T-helper 17 cell (primary cell): ENCODE data around the gene GALR3. TPM values are rescaled to one million over a fixed set of nuclear protein-coding genes. Genes with fewer than 3 reads are reported as not detected.

ENCODE experiments used
- ATAC-seq: fragments of 150-1000 bp; cut with Tn5 transposase; 2 replicates; pipeline ENCODE4 v1.10.0; 2021; ENCODE audit warnings: mild to moderate bottlenecking, moderate library complexity
- DNase-seq, 3 donors: peaks; one replicate each; pipeline versions ENCODE4 v3.0.0 to v3.0.0-alpha.2; 2020 to 2021
- H3K9me3 ChIP-seq: one replicate; pipeline ENCODE4 v1.7.0; 2013; ENCODE audit warnings: low read length, mild to moderate bottlenecking; ENCODE audit not compliant: control insufficient read depth, poor library complexity, severe bottlenecking
- H3K27ac Mint-ChIP-seq: one replicate; pipeline ENCODE4 v1.8.0; 2022; ENCODE audit warnings: mild to moderate bottlenecking, moderate library complexity, mixed read lengths
- H3K27me3 Mint-ChIP-seq: one replicate; pipeline ENCODE4 v1.8.0; 2022; ENCODE audit warnings: mixed read lengths
- H3K36me3 Mint-ChIP-seq: one replicate; pipeline ENCODE4 v1.8.0; 2022; ENCODE audit warnings: low read depth, mixed read lengths
- H3K4me1 Mint-ChIP-seq: one replicate; pipeline ENCODE4 v1.8.0; 2022; ENCODE audit warnings: mild to moderate bottlenecking, mixed read lengths
- H3K4me3 Mint-ChIP-seq: one replicate; pipeline ENCODE4 v1.8.0; 2022; ENCODE audit warnings: mild to moderate bottlenecking, moderate library complexity, mixed read lengths
- total RNA-seq, 4 donors: library from RNA in 2 of 4; stranded (reverse) in 2 of 4; gene quantifications; one replicate each; pipeline ENCODE4 v1.2.3 and lab custom pipeline; 2022 to 2026

The GALR3 gene, protein sequence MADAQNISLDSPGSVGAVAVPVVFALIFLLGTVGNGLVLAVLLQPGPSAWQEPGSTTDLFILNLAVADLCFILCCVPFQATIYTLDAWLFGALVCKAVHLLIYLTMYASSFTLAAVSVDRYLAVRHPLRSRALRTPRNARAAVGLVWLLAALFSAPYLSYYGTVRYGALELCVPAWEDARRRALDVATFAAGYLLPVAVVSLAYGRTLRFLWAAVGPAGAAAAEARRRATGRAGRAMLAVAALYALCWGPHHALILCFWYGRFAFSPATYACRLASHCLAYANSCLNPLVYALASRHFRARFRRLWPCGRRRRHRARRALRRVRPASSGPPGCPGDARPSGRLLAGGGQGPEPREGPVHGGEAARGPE
- total RNA-seq, result not detected
- total RNA-seq (lab: John Stamatoyannopoulos, UW), result 0 reads per million in 2 donors

DNA sequence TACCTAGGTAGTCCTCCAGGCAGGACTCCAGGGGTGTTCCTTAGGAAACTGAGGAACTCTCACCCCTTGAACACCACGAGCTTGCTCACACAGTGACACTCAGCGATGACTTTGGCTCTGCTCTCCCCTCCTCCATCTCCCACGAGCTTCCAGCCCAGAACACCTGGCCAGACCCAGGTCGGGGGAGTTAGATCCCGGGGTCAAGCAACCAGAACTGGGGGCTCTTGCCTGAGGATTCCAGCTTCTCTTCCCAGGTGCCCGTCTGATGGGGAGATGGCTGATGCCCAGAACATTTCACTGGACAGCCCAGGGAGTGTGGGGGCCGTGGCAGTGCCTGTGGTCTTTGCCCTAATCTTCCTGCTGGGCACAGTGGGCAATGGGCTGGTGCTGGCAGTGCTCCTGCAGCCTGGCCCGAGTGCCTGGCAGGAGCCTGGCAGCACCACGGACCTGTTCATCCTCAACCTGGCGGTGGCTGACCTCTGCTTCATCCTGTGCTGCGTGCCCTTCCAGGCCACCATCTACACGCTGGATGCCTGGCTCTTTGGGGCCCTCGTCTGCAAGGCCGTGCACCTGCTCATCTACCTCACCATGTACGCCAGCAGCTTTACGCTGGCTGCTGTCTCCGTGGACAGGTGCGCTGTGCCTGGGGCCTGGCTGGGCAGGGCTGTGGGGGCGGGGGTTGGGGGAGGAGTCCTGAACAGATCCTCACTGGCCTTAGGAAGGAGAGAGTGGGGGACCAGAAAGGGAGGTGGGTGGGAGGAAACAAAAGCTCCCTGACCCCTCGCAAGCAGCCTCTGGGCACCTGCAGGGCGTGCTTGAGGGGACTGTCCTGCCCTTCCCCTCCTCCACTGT, at the start of gene GALR3:
Gene GALR3 (plus strand): TSS at position 249 of the 852 bp plus-strand sequence. CDS start 25 bp downstream, at position 274.
- DNase-seq, result no peak
- H3K9me3 ChIP-seq, result no peaks in the 10 kb centered on the region
- Mint-ChIP-seq H3K27ac (no peak within 1 kb of the TSS), H3K36me3 (peaks cover 2% of the 10 kb centered on the region), H3K4me3 (peak within 1 kb of the TSS; percentile 39), H3K4me1 (peaks cover 8% of the 10 kb centered on the region), H3K27me3 (peaks cover 23% of the 10 kb centered on the region)
- no peak for ATAC-seq

- Mint-ChIP-seq H3K4me3 (no peak overlapping the region), H3K36me3 (peaks cover 2% of the 10 kb centered on the region), H3K27me3 (no peaks in the 10 kb centered on the region), H3K27ac (no peak overlapping the region), H3K4me1 (peaks cover 4% of the 10 kb centered on the region)
- no peak for DNase-seq
- ATAC-seq, result no peak
- no peaks in the 10 kb centered on the region for H3K9me3 ChIP-seq
Observed at GRCh38 chr22:37774728-37775127, 48.5 kb upstream of the GALR3 start.

DNA sequence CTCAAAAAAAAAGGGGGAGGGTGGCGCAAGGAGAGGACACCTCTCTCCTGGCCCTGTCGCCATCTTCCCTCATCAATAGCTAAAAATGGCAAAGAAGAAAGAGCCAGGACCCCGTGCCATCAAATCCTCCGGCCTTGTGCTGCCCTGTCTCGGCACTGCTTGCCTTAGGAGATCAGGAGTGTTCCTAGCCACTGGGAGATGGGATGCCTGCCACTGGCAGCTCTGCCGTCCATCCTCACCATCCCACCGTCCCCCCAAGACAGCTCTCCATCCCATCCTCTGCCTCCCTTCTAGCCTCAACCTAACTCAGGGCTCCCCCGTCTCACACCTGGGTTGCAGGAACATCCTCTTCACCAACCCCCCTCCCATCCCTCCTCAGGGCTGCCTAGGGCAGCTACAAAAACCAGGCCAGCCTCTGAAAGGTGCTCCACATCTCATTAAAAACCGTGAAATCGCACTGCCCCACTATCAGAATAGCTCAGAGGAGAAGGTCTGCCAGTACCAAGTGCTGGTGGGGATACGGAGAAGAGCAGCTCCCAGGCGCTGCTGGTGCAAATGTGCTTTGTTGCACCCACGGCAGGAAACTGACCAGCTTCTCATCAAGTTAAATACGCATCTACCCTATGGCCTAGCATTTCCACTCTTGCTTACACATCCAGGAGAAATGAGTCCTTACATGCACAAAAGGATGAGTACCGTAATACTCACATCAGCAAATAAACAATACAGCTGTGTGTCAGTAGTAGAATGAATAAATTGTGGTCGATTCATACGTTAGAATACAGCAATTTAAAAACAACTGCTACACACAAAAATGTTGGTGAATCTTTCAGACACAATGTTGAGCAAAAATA, 47.2 kb upstream of the GALR3 start:
- DNase-seq (no peak), ATAC-seq (no peak)
- Mint-ChIP-seq H3K4me3 (no peak overlapping the region), H3K27ac (no peak overlapping the region), H3K4me1 (peaks cover 4% of the 10 kb centered on the region), H3K36me3 (peaks cover 2% of the 10 kb centered on the region), H3K27me3 (no peaks in the 10 kb centered on the region)
- H3K9me3 ChIP-seq, result no peaks in the 10 kb centered on the region

DNA sequence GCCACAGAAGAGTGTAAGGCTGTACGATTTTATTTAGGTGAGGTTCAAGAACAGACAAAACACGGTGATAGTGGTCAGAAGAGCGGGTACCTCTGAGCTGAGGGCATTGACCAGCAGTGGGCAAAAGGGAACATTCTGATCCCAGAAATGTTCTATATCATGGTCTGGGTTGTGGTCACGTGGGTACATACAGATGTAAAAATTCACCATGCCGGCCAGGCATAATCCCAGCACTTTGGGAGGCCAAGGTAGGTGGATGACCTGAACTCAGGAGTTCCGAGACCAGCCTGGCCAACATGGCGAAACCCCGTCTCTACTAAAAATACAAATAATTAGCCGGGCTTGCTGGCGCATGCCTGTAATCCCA, 46.6 kb upstream of the GALR3 start:
- no peak for DNase-seq

DNA sequence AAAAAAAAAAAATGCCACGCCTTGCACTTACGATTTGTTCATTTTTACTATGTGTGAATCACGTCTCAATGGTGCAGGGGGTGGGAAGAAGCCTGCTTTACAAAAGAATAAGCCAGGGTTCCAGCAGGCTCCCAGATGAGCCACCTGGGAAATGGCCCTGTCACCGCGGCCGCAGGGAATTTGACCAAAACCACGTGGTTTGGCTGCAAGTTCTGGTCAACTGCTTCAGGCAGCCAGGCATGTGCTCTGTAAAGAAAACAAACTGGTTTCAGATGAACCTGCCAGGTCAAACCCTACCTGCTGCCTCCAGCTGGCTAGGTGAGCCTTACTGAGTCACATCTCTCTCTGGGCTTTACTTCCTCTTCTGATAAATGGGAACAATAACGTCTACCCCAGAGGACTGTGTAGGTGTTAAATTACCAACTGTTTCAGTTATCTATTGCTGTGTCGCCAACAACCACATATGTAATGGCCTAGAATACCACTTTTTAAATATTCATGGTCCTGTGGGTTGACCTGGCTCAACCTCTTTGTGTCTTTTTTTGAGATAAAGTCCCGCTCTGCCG, 46.0 kb upstream of the GALR3 start:
- ATAC-seq (no peak), DNase-seq (no peak)
- Mint-ChIP-seq H3K4me3 (no peak overlapping the region), H3K27ac (no peak overlapping the region), H3K27me3 (no peaks in the 10 kb centered on the region), H3K4me1 (peaks cover 4% of the 10 kb centered on the region), H3K36me3 (peaks cover 2% of the 10 kb centered on the region)
- H3K9me3 ChIP-seq, result no peaks in the 10 kb centered on the region

More for the DNA sequence above, 46.6 kb upstream of the GALR3 start:
- Mint-ChIP-seq H3K27me3 (no peaks in the 10 kb centered on the region), H3K4me3 (no peak overlapping the region), H3K4me1 (peaks cover 4% of the 10 kb centered on the region), H3K36me3 (peaks cover 2% of the 10 kb centered on the region), H3K27ac (no peak overlapping the region)
- no peaks in the 10 kb centered on the region for H3K9me3 ChIP-seq
- ATAC-seq, result no peak

GRCh38 chr22:37778370-37779009, 44.7 kb upstream of the GALR3 start:
- Mint-ChIP-seq H3K4me1 (peaks cover 4% of the 10 kb centered on the region), H3K27ac (no peak overlapping the region), H3K27me3 (no peaks in the 10 kb centered on the region), H3K36me3 (peaks cover 2% of the 10 kb centered on the region), H3K4me3 (no peak overlapping the region)
- ATAC-seq, result no peak
- no peaks in the 10 kb centered on the region for H3K9me3 ChIP-seq
- no peak for DNase-seq

GRCh38 chr22:37781434-37782059, 41.6 kb upstream of the GALR3 start:
- no peaks in the 10 kb centered on the region for H3K9me3 ChIP-seq
- no peak overlapping the region for H3K4me3 Mint-ChIP-seq
- H3K27me3 Mint-ChIP-seq, result peaks cover 10% of the 10 kb centered on the region
- H3K4me1 Mint-ChIP-seq, result peaks cover 3% of the 10 kb centered on the region
- no peaks in the 10 kb centered on the region for H3K36me3 Mint-ChIP-seq
- no peak overlapping the region for H3K27ac Mint-ChIP-seq
- ATAC-seq, result no peak
- no peak for DNase-seq

DNA sequence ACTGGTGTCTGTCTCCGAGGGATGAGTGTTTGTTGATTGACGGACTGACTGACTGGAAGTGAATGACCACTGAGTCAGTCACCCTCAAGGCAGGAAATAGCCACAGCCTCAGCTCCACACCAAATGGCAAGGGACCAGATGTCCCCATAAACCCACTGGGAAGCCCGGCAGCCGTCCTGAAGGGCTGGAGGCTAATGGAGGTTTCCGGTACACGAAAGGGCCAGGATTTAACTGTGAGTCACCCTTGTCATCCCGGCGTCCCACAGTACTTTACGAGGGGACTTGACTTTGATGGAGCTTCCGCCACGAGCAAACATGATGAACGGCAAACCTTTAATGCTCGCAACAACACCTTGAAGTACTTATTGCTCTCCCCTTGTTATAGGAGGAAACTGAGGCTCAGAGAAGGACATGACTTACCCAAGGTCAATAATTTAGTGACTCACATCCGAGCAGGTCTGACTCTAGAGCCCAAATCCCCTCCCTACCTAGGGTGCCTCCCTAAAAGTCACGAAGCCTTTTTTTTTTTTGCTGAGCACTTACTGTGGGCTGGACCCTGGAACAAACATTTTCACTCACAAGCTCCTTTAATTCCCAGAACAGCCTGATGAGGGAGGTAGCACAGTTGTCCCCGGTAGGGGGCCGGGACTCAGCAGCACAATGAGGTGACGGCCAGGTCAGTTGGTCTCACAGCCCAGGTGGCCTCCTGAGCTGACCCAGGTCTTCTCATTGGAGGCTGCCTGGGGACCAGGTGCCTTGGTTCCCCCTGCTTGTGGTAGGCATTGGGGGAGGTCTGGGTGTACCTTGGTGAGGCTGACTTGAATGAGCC, 40.6 kb upstream of the GALR3 start:
- no peak overlapping the region for H3K27ac Mint-ChIP-seq
- peaks cover 10% of the 10 kb centered on the region for H3K27me3 Mint-ChIP-seq
- H3K4me3 Mint-ChIP-seq, result no peak overlapping the region
- no peaks in the 10 kb centered on the region for H3K9me3 ChIP-seq
- DNase-seq, result no peak
- no peaks in the 10 kb centered on the region for H3K36me3 Mint-ChIP-seq
- ATAC-seq, result no peak
- peaks cover 3% of the 10 kb centered on the region for H3K4me1 Mint-ChIP-seq

GRCh38 chr22:37784829-37785495, 38.2 kb upstream of the GALR3 start:
- H3K27ac Mint-ChIP-seq, result no peak overlapping the region
- no peak for ATAC-seq
- no peaks in the 10 kb centered on the region for H3K36me3 Mint-ChIP-seq
- peaks cover 10% of the 10 kb centered on the region for H3K27me3 Mint-ChIP-seq
- no peak overlapping the region for H3K4me3 Mint-ChIP-seq
- no peak for DNase-seq
- no peaks in the 10 kb centered on the region for H3K9me3 ChIP-seq
- H3K4me1 Mint-ChIP-seq, result peaks cover 3% of the 10 kb centered on the region

- no peaks in the 10 kb centered on the region for H3K36me3 Mint-ChIP-seq
- DNase-seq, result no peak
- H3K27me3 Mint-ChIP-seq, result peaks cover 5% of the 10 kb centered on the region
- H3K4me3 Mint-ChIP-seq, result no peak overlapping the region
- H3K4me1 Mint-ChIP-seq, result peaks cover 3% of the 10 kb centered on the region
- ATAC-seq, result no peak
- H3K27ac Mint-ChIP-seq, result no peak overlapping the region
- no peaks in the 10 kb centered on the region for H3K9me3 ChIP-seq
Observed at GRCh38 chr22:37790234-37790633, 32.9 kb upstream of the GALR3 start.

GRCh38 chr22:37792494-37792893, 30.7 kb upstream of the GALR3 start:
- H3K4me1 Mint-ChIP-seq, result no peaks in the 10 kb centered on the region
- H3K9me3 ChIP-seq, result no peaks in the 10 kb centered on the region
- H3K4me3 Mint-ChIP-seq, result no peak overlapping the region
- no peaks in the 10 kb centered on the region for H3K36me3 Mint-ChIP-seq
- ATAC-seq (no peak), DNase-seq (no peak)
- H3K27me3 Mint-ChIP-seq, result no peaks in the 10 kb centered on the region
- no peak overlapping the region for H3K27ac Mint-ChIP-seq
